PFSK-1 (cell line): ENCODE results near the gene GNPNAT1.

ENCODE experiments used
- FOXP2 ChIP-seq: optimal IDR thresholded peaks from 2 replicates; pipeline ENCODE3; 2011; ENCODE audit warnings: borderline replicate concordance, control low read depth, inconsistent platforms; ENCODE audit not compliant: insufficient read depth; ENCODE audit errors: extremely low read length, extremely low read depth
- POLR2AphosphoS5 ChIP-seq: IDR thresholded peaks from 2 replicates; pipeline ENCODE4 v1.6.1; 2012; ENCODE audit warnings: low read depth, mild to moderate bottlenecking, control low read depth, low read length, moderate library complexity
- REST ChIP-seq, 2 experiments: IDR thresholded peaks; 2 replicates each; pipeline versions ENCODE4 v1.6.1 to v1.8.0; 2011 to 2012; ENCODE audit warnings: low read depth in 2 of 2, low read length in 2 of 2, control low read depth in 1 of 2, inconsistent platforms in 1 of 2, mild to moderate bottlenecking in 1 of 2, moderate library complexity in 1 of 2; ENCODE audit not compliant: insufficient read depth in 1 of 2
- SIN3A ChIP-seq: IDR thresholded peaks from 2 replicates; pipeline ENCODE4 v1.6.1; 2012; ENCODE audit warnings: mild to moderate bottlenecking, low read length, moderate library complexity, borderline replicate concordance; ENCODE audit not compliant: insufficient read depth
- TAF1 ChIP-seq: IDR thresholded peaks from 2 replicates; pipeline ENCODE4 v1.6.1; 2012; ENCODE audit warnings: low read length, control low read depth, borderline replicate concordance; ENCODE audit not compliant: insufficient read depth

GNPNAT1 gene

DNA sequence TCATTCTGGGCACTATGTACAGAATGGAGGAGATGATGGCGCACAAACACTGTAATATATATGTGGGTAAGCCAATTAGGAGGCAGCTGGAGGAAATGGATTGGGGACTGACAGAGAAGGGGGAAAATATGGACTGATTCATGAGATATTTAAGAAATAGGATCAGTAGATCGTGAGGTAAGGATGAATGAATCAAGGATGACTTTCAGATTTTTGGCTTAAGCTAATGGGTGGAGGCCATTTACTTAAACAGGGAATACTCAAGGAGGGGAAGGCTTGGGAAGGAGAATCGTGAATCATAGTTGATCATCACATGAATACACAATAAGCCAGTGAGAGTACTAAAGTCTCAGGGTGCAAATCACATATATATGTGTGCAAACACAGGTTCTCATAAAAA is 11.2 kb upstream of the GNPNAT1 start:
- TF ChIP-seq POLR2AphosphoS5 (no peak), REST (IDR thresholded peaks at IDR 0.05; ENCODE audit: insufficient read depth in 1 of 2, low read depth in 2 of 2, low read length in 2 of 2) (no peak), FOXP2 (no peak), TAF1 (no peak), SIN3A (no peak)

- no peak for TF ChIP-seq SIN3A
- TF ChIP-seq POLR2AphosphoS5 = no peak
These were observed 9.8 kb upstream of the GNPNAT1 start for GRCh38 chr14:52801014-52801712.

- TF ChIP-seq SIN3A (no peak), TAF1 (no peak), REST (IDR thresholded peaks at IDR 0.05; ENCODE audit: insufficient read depth in 1 of 2, low read depth in 2 of 2, low read length in 2 of 2) (no peak), FOXP2 (no peak), POLR2AphosphoS5 (no peak)
These were observed 7.4 kb upstream of the GNPNAT1 start for GRCh38 chr14:52798826-52799225.

DNA sequence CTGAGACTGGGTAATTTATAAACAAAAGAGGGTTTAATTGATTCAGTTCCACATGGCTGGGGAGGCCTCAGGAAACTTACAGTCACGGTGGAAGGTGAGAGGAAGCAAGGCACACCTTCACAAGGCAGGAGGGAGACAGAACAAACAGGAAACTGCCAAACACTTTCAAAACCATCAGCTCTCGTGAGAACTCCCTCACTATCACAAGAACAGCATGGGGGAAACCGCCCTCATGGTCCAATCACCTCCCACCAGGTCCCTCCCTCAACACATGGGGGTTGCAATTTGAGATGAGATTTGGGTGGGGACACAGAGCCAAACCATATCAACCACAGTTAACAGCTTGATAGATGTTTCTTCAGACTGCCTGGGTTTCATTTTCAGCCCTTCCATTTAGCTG is 6.2 kb upstream of the GNPNAT1 start:
- TF ChIP-seq SIN3A (no peak), REST (IDR thresholded peaks at IDR 0.05; ENCODE audit: insufficient read depth in 1 of 2, low read depth in 2 of 2, low read length in 2 of 2) (no peak), TAF1 (no peak), POLR2AphosphoS5 (no peak), FOXP2 (no peak)

GRCh38 chr14:52793061-52793460 is 1.7 kb upstream of the GNPNAT1 start:
- no peak for TF ChIP-seq FOXP2
- TF ChIP-seq SIN3A = no peak
- TF ChIP-seq POLR2AphosphoS5 = no peak
- TF ChIP-seq TAF1 = no peak
- no peak for TF ChIP-seq REST (IDR thresholded peaks at IDR 0.05; ENCODE audit: insufficient read depth in 1 of 2, low read depth in 2 of 2, low read length in 2 of 2)
